Suprapubic skin (tissue), 3 donors: ENCODE measurements around the gene MAP10.

Experiments
- EP300 ChIP-seq: sonication (generic); formaldehyde crosslinking; IDR thresholded peaks from one replicate; pipeline ENCODE4 v1.6.1; 2017; ENCODE audit warnings: antibody characterized with exemption
- POLR2A ChIP-seq, 2 donors: fragments of 450-650 bp; IDR thresholded peaks; one replicate each; pipeline ENCODE4 v1.6.1; 2017; ENCODE audit warnings: antibody characterized with exemption in 2 of 2, mild to moderate bottlenecking in 2 of 2, moderate library complexity in 2 of 2
- TF ChIP-seq, protein P1 (sequence below), 2 donors: fragments of 200-600 bp in 1 of 2; fragments of 450-650 bp in 1 of 2; sonication (generic) in 1 of 2; IDR thresholded peaks; one replicate each; pipeline ENCODE4 v1.5.1; 2016 to 2019; ENCODE audit warnings: antibody characterized with exemption in 2 of 2, mild to moderate bottlenecking in 1 of 2, moderate library complexity in 1 of 2

GRCh38 chr1:232795497-232796053 is 9.6 kb upstream of the MAP10 start:
- TF ChIP-seq, protein P1, sequence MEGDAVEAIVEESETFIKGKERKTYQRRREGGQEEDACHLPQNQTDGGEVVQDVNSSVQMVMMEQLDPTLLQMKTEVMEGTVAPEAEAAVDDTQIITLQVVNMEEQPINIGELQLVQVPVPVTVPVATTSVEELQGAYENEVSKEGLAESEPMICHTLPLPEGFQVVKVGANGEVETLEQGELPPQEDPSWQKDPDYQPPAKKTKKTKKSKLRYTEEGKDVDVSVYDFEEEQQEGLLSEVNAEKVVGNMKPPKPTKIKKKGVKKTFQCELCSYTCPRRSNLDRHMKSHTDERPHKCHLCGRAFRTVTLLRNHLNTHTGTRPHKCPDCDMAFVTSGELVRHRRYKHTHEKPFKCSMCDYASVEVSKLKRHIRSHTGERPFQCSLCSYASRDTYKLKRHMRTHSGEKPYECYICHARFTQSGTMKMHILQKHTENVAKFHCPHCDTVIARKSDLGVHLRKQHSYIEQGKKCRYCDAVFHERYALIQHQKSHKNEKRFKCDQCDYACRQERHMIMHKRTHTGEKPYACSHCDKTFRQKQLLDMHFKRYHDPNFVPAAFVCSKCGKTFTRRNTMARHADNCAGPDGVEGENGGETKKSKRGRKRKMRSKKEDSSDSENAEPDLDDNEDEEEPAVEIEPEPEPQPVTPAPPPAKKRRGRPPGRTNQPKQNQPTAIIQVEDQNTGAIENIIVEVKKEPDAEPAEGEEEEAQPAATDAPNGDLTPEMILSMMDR (IDR thresholded peaks at IDR 0.05) = no peak
- TF ChIP-seq POLR2A (IDR thresholded peaks at IDR 0.05) (no peak), EP300 (no peak)
